GM19438 (cell line): ENCODE results near the gene SPDYE3.
"Not testable (repeated sequence)": the region's sequence is repeated elsewhere in the genome, so short reads cannot be mapped to it uniquely, and the experiment has no call there.

ENCODE experiments used
- ATAC-seq: cut with Tn5 transposase; IDR thresholded peaks from one replicate; pipeline ENCODE4 v1.9.1; 2021; ENCODE audit warnings: low read depth; ENCODE audit not compliant: unreplicated experiment

Gene SPDYE3

GRCh38 chr7:100287191-100287969 is 20.1 kb upstream of the SPDYE3 start:
- ATAC-seq, result not testable (repeated sequence)

- ATAC-seq, result not testable (repeated sequence)
Observed at GRCh38 chr7:100288258-100288657, 19.2 kb upstream of the SPDYE3 start.

GRCh38 chr7:100292162-100292561 is 15.3 kb upstream of the SPDYE3 start:
- not testable (repeated sequence) for ATAC-seq

GRCh38 chr7:100295269-100295668 is 12.2 kb upstream of the SPDYE3 start:
- ATAC-seq, result not testable (repeated sequence)

GRCh38 chr7:100297852-100298631 is 9.5 kb upstream of the SPDYE3 start:
- ATAC-seq, result not testable (repeated sequence)

GRCh38 chr7:100298632-100298895 is 8.9 kb upstream of the SPDYE3 start:
- ATAC-seq, result not testable (repeated sequence)

- not testable (repeated sequence) for ATAC-seq
Observed at GRCh38 chr7:100304526-100304925, 3.0 kb upstream of the SPDYE3 start.

GRCh38 chr7:100318329-100318728 is 10.8 kb downstream of the SPDYE3 start:
- ATAC-seq, result not testable (repeated sequence)

- ATAC-seq, result not testable (repeated sequence)
Observed at GRCh38 chr7:100321648-100322047, 14.1 kb downstream of the SPDYE3 start.

GRCh38 chr7:100324194-100324593 is 16.7 kb downstream of the SPDYE3 start:
- ATAC-seq, result not testable (repeated sequence)

GRCh38 chr7:100325671-100326070 is 18.2 kb downstream of the SPDYE3 start:
- ATAC-seq, result not testable (repeated sequence)

GRCh38 chr7:100326914-100327313 is 19.4 kb downstream of the SPDYE3 start:
- ATAC-seq, result not testable (repeated sequence)

- ATAC-seq, result peak; percentile 90
Observed at GRCh38 chr7:100335566-100336466, 28.3 kb downstream of the SPDYE3 start.

GRCh38 chr7:100338083-100338696 is 30.7 kb downstream of the SPDYE3 start:
- ATAC-seq, result not testable (repeated sequence)

GRCh38 chr7:100341286-100341685 is 33.8 kb downstream of the SPDYE3 start:
- not testable (repeated sequence) for ATAC-seq

GRCh38 chr7:100342765-100343164 is 35.3 kb downstream of the SPDYE3 start:
- no peak for ATAC-seq

- ATAC-seq, result not testable (repeated sequence)
Observed at GRCh38 chr7:100344124-100344559, 36.6 kb downstream of the SPDYE3 start.

- peak; percentile 78 for ATAC-seq
Observed at GRCh38 chr7:100344560-100345287, 37.2 kb downstream of the SPDYE3 start.

GRCh38 chr7:100345288-100345672 is 37.8 kb downstream of the SPDYE3 start:
- ATAC-seq, result peak; percentile 37

GRCh38 chr7:100346921-100347320 is 39.4 kb downstream of the SPDYE3 start:
- ATAC-seq, result no peak
